Activated CD8-positive, alpha-beta T cell treated with anti-CD3 and anti-CD28 coated beads, Interleukin-2, amount 10 ng/mL, durations not matched to agents 7 days and 5 days (primary cell): Measurements from ENCODE around the gene WARS2. TPM values are rescaled to one million over a fixed set of nuclear protein-coding genes. Genes with fewer than 3 reads are reported as not detected.

Experiments
- ATAC-seq: fragments of 150-1000 bp; cut with Tn5 transposase; one replicate; pipeline ENCODE4 v1.10.0; 2021; ENCODE audit warnings: moderate library complexity
- CTCF ChIA-PET: fragments of 350-600 bp; sonication (Branson Sonifier 250); formaldehyde crosslinking; loops from one replicate; lab custom pipeline; 2021; ENCODE audit warnings: antibody characterized with exemption; lab: Charles Lee
- POLR2A ChIA-PET: fragments of 350-600 bp; sonication (Branson Sonifier 250); formaldehyde crosslinking; loops from one replicate; lab custom pipeline; 2021; ENCODE audit warnings: antibody characterized with exemption; lab: Charles Lee
- DNase-seq: peaks from one replicate; pipeline ENCODE4 v3.0.0-alpha.2; 2020
- H3K27ac Mint-ChIP-seq: one replicate; pipeline ENCODE4 v1.8.0; 2021; ENCODE audit warnings: mild to moderate bottlenecking, mixed read lengths
- H3K27me3 Mint-ChIP-seq: one replicate; pipeline ENCODE4 v1.8.0; 2021; ENCODE audit warnings: low read depth, mixed read lengths
- H3K36me3 Mint-ChIP-seq: one replicate; pipeline ENCODE4 v1.8.0; 2021; ENCODE audit warnings: low read depth, mixed read lengths
- H3K4me1 Mint-ChIP-seq: one replicate; pipeline ENCODE4 v1.8.0; 2021; ENCODE audit warnings: low read depth, mixed read lengths
- H3K4me3 Mint-ChIP-seq: one replicate; pipeline ENCODE4 v1.8.0; 2021; ENCODE audit warnings: mild to moderate bottlenecking, mixed read lengths
- H3K9me3 Mint-ChIP-seq: one replicate; pipeline ENCODE4 v1.8.0; 2022; ENCODE audit warnings: mixed read lengths; ENCODE audit not compliant: insufficient read depth
- total RNA-seq, 2 experiments: library from RNA; stranded (reverse); gene quantifications; one replicate each; pipeline ENCODE4 v1.2.3, GENCODE V29; 2021

WARS2 gene
- total RNA-seq, 2 experiments from 2014 or later: 13.5 to 17.7 TPM

DNA sequence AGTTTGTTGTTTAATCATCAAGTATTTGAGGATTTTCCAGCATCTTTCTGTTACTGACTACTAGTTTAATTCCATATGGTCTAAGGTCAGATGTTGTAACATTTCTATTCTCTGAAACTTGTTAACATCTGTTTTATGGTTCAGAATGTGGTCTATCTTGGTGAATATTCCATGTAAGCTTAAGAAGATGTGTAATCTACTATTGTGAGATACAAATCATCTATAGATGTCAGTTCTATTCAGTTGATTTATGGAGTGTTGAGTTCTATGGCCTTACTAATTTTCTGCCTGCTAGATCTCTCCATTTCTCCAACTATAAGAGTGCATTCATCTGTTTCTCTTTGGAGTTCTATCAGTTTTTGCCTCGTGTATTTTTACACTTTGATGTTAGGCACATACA, 31.5 kb downstream of the WARS2 start:
- ChIA-PET POLR2A (no interaction called here), CTCF (no interaction called here)
- Mint-ChIP-seq H3K4me3 (no peak overlapping the region), H3K36me3 (no peaks in the 10 kb centered on the region), H3K4me1 (no peaks in the 10 kb centered on the region), H3K27me3 (no peaks in the 10 kb centered on the region), H3K9me3 (peaks cover 6% of the 10 kb centered on the region), H3K27ac (no peak overlapping the region)
- no peak for ATAC-seq
- no peak for DNase-seq

DNA sequence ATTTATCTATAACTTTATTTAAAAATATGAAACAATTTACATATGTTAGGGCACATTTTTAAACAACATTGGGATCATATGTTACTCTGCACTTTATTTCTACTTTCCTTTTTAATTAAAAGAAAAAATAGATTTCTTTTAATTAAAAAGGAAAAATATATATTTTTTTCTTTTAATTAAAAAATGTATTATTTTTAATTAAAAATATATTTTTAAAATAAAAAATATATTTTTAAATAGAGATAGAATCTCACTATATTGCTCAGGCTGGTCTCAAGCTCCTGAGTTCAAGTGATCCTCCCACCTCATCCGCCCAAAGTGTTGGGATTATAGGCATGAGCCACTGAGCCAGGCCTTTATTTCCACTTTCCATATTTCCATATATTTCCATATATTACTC, 36.7 kb downstream of the WARS2 start:
- no peaks in the 10 kb centered on the region for H3K27me3 Mint-ChIP-seq
- no peak overlapping the region for H3K4me3 Mint-ChIP-seq
- H3K36me3 Mint-ChIP-seq: peaks cover 3% of the 10 kb centered on the region
- no peaks in the 10 kb centered on the region for H3K4me1 Mint-ChIP-seq
- no peak for ATAC-seq
- no peak overlapping the region for H3K27ac Mint-ChIP-seq
- ChIA-PET CTCF (no interaction called here), POLR2A (no interaction called here)
- no peak for DNase-seq
- no peaks in the 10 kb centered on the region for H3K9me3 Mint-ChIP-seq

DNA sequence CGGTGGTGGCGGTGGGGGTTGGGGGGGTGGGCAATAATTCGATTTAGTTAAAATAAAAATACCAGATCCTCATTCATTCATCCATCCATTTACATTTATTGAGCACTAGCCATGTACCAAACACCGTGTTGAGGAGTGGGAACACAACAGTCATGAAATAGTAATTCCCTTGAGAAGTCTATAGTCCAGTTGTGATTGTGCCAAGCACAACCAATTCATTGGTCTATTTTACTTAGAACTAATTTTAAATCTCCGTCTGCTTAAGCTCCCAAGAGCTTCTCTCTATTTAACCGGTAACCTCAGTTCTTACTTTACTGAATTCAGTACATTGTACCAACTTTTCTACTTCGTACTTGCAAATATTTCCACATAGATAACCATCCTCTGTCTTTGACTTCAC, 38.4 kb downstream of the WARS2 start:
- ChIA-PET CTCF (no interaction called here), POLR2A (no interaction called here)
- Mint-ChIP-seq H3K4me3 (no peak overlapping the region), H3K4me1 (no peaks in the 10 kb centered on the region), H3K27me3 (no peaks in the 10 kb centered on the region), H3K36me3 (peaks cover 3% of the 10 kb centered on the region), H3K9me3 (no peaks in the 10 kb centered on the region), H3K27ac (no peak overlapping the region)
- ATAC-seq (no peak), DNase-seq (no peak)

DNA sequence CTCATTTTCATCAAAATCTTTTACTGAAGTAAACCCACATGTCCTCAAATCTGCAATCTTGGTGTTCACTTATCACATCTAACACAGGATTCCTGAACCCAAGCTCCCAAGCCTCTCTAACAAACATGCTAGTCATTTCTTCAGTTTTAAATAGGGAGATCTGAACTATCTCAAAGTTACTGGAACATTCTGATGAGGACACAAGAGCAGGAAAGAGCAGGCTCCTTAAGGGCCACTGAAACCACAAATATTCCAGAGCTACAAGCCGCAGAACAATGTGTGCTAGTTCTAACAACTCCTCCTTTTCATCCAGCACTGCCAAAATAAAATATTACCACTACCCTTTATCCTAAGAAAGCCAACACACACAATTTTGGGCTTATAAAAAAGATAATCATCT, 38.9 kb downstream of the WARS2 start:
- no peak for ATAC-seq

DNA sequence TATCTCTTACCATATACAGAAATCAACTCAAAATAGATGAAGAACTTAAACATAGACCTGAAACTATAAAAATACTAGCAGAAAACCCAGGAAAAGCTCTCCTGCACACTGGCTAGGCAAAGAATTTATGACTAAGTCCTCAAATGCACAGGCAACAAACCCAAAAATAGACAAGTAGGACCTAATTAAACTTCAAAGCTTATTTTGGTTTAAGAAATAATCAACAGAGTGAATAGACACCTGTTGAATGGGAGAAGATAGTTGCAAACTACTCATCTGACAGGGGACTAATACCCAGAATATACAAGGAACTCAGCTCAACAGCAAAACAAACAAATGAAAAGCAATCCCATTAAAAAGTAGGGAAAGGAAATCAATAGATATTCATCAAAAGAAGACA, 40.7 kb downstream of the WARS2 start:
- no peaks in the 10 kb centered on the region for H3K9me3 Mint-ChIP-seq
- CTCF ChIA-PET: no interaction called here
- H3K4me3 Mint-ChIP-seq: no peak overlapping the region

More for the DNA sequence above, 38.9 kb downstream of the WARS2 start:
- no peak overlapping the region for H3K27ac Mint-ChIP-seq
- POLR2A ChIA-PET: no interaction called here
- H3K4me3 Mint-ChIP-seq: no peak overlapping the region
- CTCF ChIA-PET: no interaction called here
- no peaks in the 10 kb centered on the region for H3K9me3 Mint-ChIP-seq
- no peaks in the 10 kb centered on the region for H3K27me3 Mint-ChIP-seq
- peaks cover 3% of the 10 kb centered on the region for H3K36me3 Mint-ChIP-seq
- H3K4me1 Mint-ChIP-seq: no peaks in the 10 kb centered on the region
- no peak for DNase-seq

DNA sequence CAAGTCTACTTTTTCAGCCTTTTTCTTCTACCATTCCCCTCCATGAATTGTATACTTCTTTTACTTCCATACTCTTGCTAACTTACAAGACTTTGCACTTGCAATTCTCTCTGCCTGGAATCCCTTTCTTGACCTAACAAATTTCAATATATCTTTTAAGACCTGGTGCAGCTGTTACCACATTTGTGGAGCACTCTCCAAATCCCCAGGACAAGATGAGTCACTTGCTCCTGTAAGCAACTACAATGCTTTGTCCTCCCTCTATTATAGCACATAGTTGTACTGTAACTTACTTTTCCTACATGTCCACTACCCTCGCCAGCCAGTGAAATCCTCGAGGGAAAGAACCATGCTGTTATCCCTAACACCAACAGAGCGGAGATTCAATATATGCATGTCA, 43.1 kb downstream of the WARS2 start:
- POLR2A ChIA-PET: no interaction called here
- Mint-ChIP-seq H3K27ac (no peak overlapping the region), H3K4me3 (no peak overlapping the region), H3K36me3 (peaks cover 3% of the 10 kb centered on the region), H3K27me3 (no peaks in the 10 kb centered on the region), H3K4me1 (no peaks in the 10 kb centered on the region), H3K9me3 (no peaks in the 10 kb centered on the region)
- ATAC-seq (no peak), DNase-seq (no peak)
- CTCF ChIA-PET: no interaction called here

More for the DNA sequence above, 40.7 kb downstream of the WARS2 start:
- no peak for DNase-seq
- no peaks in the 10 kb centered on the region for H3K27me3 Mint-ChIP-seq
- ATAC-seq: no peak
- peaks cover 3% of the 10 kb centered on the region for H3K36me3 Mint-ChIP-seq
- H3K4me1 Mint-ChIP-seq: no peaks in the 10 kb centered on the region
- H3K27ac Mint-ChIP-seq: no peak overlapping the region
- POLR2A ChIA-PET: no interaction called here

DNA sequence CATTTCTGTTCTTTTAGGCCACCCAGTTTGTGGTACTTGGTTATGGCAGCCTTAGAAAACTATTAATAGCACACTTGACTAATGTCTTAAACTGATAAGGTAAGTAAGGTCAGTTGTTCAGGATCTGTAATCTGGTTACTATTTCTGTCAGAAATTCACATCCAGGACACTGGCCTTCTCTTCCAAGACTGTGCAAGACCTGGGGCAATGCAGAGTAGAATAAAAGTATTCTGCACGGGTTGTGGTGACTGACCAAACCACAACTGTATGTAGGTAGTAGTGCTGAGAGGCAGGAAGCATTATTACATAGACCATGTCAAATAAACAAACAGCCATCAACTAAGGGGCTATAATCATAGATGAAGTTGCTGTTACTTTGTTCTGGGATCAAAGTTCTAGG, 46.7 kb downstream of the WARS2 start:
- H3K9me3 Mint-ChIP-seq: no peaks in the 10 kb centered on the region
- ChIA-PET CTCF (no interaction called here), POLR2A (no interaction called here)
- ATAC-seq (no peak), DNase-seq (no peak)
- H3K27ac Mint-ChIP-seq: no peak overlapping the region
- no peaks in the 10 kb centered on the region for H3K4me1 Mint-ChIP-seq
- no peak overlapping the region for H3K4me3 Mint-ChIP-seq
- H3K36me3 Mint-ChIP-seq: no peaks in the 10 kb centered on the region
- no peaks in the 10 kb centered on the region for H3K27me3 Mint-ChIP-seq

DNA sequence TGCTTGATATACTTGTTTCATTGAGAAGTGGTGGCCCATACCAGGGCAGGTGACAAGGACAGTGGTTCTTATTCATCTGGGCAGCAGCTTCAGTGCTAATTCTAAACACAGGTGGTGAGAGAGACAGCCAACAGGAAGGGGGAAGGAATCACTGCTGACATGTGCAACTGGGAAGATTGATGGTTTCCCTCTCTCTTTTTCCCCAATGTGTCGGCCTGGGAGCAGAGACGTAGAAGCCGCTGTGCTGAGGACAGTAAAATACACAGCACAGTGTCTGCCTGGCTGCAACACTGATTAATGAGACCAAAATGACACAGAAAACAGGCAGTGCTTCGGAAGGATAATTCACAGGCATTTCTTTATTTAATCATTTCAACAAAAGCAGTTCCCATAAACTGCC, 48.8 kb downstream of the WARS2 start:
- Mint-ChIP-seq H3K27me3 (no peaks in the 10 kb centered on the region), H3K36me3 (no peaks in the 10 kb centered on the region), H3K4me1 (no peaks in the 10 kb centered on the region), H3K27ac (no peak overlapping the region), H3K9me3 (no peaks in the 10 kb centered on the region), H3K4me3 (no peak overlapping the region)
- POLR2A ChIA-PET: no interaction called here
- CTCF ChIA-PET: no interaction called here
- DNase-seq (no peak), ATAC-seq (no peak)

DNA sequence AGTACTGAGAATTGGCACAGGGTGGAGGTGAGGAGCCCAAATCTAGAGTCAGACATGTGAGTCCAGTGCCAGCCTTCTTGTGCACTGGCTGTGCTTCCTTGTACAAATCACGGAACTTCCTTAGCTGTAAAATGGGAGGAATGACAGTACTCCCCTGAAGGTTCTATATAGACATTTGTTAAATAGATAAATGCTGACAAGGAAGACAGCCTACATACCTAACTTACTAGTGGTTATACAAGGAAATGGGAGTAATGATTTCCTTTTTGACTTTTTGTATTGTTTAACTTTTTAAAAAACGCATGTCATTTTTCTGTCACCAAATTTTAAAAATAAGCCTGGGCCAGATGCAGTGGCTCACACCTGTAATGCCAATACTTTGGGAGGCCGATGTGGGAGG, 50.2 kb downstream of the WARS2 start:
- POLR2A ChIA-PET: no interaction called here
- H3K4me1 Mint-ChIP-seq: no peaks in the 10 kb centered on the region
- ATAC-seq (no peak), DNase-seq (no peak)
- no peak overlapping the region for H3K4me3 Mint-ChIP-seq
- no peaks in the 10 kb centered on the region for H3K27me3 Mint-ChIP-seq
- peaks cover 4% of the 10 kb centered on the region for H3K9me3 Mint-ChIP-seq
- CTCF ChIA-PET: no interaction called here
- no peak overlapping the region for H3K27ac Mint-ChIP-seq
- no peaks in the 10 kb centered on the region for H3K36me3 Mint-ChIP-seq

DNA sequence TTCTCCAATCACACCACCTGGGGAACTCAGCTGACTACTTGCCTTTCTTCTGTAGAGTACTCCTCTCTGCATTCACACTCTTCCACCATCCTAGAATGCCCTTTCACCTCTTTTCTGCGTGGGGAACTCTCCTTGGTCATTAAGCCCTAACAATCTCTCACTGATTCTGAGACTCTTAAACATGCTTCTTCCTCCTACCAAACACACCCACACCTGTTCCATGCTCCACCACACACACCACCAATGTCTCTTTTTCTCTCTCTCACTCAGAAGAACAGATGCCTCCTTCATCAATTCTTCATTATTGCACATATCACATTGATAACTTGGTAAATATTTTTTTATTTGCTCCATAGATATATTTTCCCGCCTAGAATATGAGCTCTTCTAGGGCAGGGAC, 53.6 kb downstream of the WARS2 start:
- Mint-ChIP-seq H3K4me1 (no peaks in the 10 kb centered on the region), H3K27me3 (no peaks in the 10 kb centered on the region), H3K9me3 (peaks cover 6% of the 10 kb centered on the region), H3K4me3 (no peak overlapping the region), H3K27ac (no peak overlapping the region), H3K36me3 (no peaks in the 10 kb centered on the region)
- ATAC-seq (no peak), DNase-seq (no peak)
- ChIA-PET POLR2A (no interaction called here), CTCF (no interaction called here)

DNA sequence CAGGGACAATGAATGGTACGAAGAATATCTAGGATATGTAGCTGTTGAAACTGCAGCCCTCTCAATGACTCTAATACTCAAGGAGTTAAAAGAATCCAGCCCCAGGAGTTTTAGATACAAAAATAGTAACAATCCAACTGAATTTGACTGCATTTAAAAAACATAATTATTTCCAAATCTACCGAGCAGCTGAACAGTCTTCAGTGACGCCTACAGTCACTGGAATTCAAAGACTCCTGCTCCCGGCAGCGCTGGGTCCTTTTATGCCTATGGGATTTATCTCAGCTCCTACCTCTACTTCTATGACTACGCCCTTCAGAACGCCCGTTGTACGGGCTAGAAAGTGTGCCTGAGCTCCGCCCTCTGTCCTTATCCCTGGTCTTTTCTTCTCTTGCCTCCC, 55.7 kb downstream of the WARS2 start:
- ATAC-seq: no peak
- H3K27ac Mint-ChIP-seq: no peak overlapping the region
- no peaks in the 10 kb centered on the region for H3K27me3 Mint-ChIP-seq
- H3K4me3 Mint-ChIP-seq: no peak overlapping the region
- CTCF ChIA-PET: no interaction called here
- no peak for DNase-seq
- POLR2A ChIA-PET: interaction anchor here (0.6 to 1.2 kb wide), 2 partner anchors 56 to 64 kb away, joined by 3 read pairs; partner anchors contain the start of gene WARS2
- peaks cover 7% of the 10 kb centered on the region for H3K9me3 Mint-ChIP-seq
- H3K36me3 Mint-ChIP-seq: no peaks in the 10 kb centered on the region
- no peaks in the 10 kb centered on the region for H3K4me1 Mint-ChIP-seq

DNA sequence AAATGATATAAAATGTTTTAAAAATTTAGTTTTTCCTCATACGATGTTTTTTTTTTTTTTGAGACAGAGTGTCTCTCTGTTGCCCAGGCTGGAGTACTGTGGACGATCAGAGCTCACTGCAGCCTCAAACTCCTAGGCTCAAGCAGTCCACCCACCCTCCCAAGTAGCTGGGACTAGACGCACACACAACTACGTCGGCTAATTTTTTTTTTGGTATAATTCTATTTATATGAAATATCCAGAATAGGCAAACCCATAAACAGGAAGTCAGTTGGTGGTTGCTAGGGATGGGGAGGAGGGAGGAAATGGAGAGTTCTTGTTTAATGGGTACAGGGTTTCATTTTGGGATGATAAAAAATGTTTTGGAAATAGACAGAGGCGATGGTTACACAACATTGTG, 56.5 kb downstream of the WARS2 start:
- Mint-ChIP-seq H3K9me3 (peaks cover 15% of the 10 kb centered on the region), H3K4me1 (no peaks in the 10 kb centered on the region), H3K4me3 (no peak overlapping the region), H3K36me3 (no peaks in the 10 kb centered on the region), H3K27ac (no peak overlapping the region), H3K27me3 (no peaks in the 10 kb centered on the region)
- ATAC-seq (no peak), DNase-seq (no peak)
- CTCF ChIA-PET: no interaction called here
- POLR2A ChIA-PET: no interaction called here

DNA sequence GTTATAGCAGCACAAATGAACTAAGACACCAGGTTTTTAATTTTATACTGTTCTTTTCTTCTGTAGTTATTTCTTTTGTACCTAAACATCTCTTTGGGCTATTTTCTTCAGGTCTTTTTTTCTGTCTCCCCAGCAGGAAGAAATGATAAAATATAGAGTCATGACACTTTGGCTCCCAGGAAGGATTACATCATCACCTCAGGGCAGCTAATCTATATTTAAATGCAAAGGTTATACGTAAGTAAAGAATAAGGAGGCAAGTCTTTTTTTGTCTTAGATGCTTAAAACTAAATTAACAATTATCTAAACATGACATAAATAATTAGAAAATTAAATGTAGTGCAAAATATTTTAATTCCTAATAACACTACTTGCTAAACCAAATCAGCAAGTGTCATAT, 57.0 kb downstream of the WARS2 start:
- ChIA-PET POLR2A (no interaction called here), CTCF (no interaction called here)
- DNase-seq: no peak
- Mint-ChIP-seq H3K4me3 (no peak overlapping the region), H3K27me3 (no peaks in the 10 kb centered on the region), H3K36me3 (no peaks in the 10 kb centered on the region), H3K4me1 (no peaks in the 10 kb centered on the region), H3K27ac (no peak overlapping the region), H3K9me3 (peaks cover 17% of the 10 kb centered on the region)
- no peak for ATAC-seq
